ENCODE data around the gene FBXO41.
A peak's percentile ranks its signal among the peaks of the same experiment; 100 is the strongest.

Gene FBXO41

DNA sequence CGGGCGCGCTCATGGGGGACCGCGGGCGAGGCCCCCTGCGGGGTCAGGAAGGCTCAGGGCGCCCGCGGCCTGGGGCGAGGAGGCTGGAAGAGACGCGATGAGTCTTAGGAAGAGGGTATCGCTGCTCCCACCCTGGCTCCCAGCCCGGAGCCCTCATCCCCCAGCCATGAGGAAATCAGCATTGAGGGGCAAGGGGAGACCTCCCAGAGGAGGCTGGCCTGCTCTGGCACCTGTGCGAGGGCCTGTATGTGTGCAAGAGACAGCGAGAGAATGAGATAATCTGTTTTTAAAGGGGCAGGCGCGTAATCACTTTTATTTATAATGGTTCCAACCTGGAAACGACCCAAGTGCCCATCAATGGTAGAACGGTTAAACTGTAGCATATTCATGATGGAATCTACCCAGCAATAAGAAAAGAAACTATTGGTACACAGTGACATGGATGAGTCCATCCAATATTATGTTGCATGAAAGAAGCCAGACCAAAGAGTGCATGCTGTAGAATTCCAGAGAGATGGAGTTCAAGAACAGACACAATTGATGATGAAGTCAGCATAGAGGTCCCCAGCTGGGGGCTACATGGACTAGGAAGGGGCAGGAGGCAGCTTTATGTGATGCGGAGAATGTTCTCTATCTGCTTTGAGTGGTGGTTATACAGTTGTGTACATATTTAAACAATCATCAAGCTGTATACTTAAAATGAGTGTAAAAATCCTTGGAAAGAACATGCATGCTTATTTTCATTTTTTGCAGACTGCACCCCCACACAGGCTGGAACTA, 14.4 kb downstream of the FBXO41 start:
- TF ChIP-seq CTCF (conservative IDR thresholded peaks at IDR 0.05): no peak
- H3K27ac ChIP-seq: peak overlapping the region; percentile 92

GRCh38 chr2:73268830-73269685, 15.2 kb downstream of the FBXO41 start:
- peak; percentile 67 for TF ChIP-seq CTCF (conservative IDR thresholded peaks at IDR 0.05)
- peak overlapping the region; percentile 92 for H3K27ac ChIP-seq

DNA sequence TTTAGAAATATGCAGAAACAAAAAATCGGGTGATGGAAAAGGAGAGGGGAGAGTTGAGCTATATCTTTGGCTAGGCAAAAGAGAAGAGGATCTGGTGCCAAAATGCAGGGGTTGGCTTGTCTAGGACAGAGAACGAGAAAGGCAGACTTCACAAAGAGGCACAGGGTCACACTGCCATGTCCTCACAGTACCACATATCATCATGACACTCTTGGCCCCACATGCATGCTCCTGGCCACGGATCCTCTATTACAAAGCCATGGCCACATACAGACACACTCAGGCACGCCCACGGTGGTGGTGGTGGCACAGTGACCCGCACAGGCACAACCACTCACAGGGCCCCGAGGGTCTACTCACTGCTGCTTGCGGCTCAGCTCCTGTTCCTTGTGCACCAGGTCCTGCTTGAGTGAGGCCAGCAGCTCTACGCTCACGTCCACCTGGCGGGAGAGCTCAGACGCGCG, 15.9 kb downstream of the FBXO41 start:
- no peak for TF ChIP-seq CTCF (conservative IDR thresholded peaks at IDR 0.05)
- peak overlapping the region; percentile 92 for H3K27ac ChIP-seq

DNA sequence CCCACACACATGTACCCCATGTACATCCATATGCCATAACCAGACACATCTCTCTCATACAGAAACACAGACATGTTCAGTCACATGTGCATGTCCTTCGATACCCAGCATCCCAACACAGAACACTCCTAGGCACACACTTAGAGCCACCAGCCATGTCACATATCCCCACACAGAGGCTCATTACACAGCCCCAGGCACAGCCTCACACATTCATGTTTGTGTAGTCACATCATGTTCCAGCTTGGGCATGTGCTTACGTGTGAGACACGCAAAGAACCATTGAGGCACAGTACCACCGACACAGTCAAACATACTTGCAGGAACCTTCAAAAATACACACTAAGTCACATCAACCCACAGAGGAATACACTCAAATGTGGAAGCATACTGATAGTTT, 17.3 kb downstream of the FBXO41 start:
- no peak overlapping the region; the same call in 1 of the 2 replicates for H3K27ac ChIP-seq
- no peak for TF ChIP-seq CTCF (conservative IDR thresholded peaks at IDR 0.05)

DNA sequence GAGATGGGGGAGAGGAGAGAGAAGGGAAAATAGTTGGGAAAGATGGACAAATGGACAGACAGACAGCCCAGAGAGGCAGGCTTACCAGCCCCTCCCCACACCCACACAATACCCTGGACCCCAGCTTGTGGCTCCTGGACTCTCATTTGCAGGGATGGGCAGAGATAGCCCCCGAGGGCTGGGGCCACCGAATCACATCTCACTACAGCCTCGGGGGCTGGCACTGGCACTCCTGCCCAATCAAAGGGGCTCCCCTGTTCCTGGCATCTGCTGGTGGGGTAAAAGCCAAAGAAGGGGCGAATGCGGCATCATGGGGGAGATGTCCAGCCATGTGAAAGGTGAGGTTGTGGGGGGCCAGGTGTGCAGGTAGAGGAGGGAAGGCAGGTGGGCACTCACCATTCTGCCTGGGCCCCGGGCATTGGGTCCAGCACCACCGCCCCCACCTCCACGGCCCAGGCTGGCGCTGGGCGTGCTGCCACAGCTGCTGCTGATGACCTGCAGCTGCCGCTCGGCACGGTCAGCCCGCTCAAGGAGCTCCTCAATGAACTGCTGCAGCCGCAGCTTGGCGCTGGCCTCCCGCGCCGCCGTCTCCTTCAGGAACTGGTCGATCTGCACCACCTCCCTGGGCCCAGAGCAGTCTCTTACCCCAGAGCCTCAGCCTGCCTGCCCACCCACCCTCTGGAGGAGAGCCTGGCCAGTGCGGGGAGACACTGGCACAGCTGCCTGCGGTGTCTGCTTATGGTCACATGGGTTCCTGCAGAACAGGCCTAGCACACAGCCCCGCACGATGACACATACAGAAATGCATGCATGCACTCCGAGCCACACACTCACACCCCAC, 18.0 kb downstream of the FBXO41 start:
- no peak overlapping the region; the same call in 1 of the 2 replicates for H3K27ac ChIP-seq
- TF ChIP-seq CTCF (conservative IDR thresholded peaks at IDR 0.05): no peak

DNA sequence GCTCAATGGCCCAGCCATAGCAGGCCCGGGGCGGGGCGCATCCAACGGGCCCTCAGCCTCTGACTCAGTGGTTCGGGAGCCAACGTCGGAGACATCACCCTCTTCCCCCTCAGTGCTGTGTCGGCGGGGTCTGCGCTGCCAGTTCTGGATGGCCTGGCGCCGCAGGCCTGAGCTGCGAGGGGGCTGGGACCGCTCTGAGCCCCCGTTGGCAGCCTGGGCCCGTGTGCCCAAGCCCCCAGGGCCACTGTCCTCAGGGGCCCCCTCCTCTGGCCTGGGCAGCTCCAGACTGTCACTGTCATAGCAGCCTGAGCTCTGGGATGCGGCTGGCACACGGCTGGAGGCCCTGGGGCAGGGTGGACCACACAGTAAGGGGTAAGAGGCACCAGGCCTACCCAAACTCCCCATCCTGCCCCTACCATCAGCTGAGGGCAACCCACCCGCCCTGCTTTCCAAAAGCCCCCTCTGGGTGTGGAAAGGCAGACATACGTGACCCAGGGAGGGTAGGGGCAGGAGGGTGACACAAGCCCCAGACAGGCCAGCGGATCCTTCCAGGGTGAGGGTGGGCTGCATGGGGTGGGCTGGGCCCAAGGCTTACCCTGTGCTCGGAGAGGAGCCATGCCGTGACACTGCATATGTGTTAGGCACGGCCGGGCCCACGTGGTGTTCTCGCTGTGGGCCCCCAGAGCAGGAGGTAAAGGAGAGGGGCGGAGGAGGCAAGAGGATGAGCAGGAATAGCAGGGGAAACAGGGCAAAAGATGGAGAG, 18.8 kb downstream of the FBXO41 start:
- no peak for TF ChIP-seq CTCF (conservative IDR thresholded peaks at IDR 0.05)
- H3K27ac ChIP-seq: no peak overlapping the region; the same call in 1 of the 2 replicates

Measured in VCaP (cell line).